HG02798 (cell line): ENCODE results near the gene RND1.
A peak's percentile ranks its signal among the peaks of the same experiment; 100 is the strongest.
"Not testable (repeated sequence)": the region's sequence is repeated elsewhere in the genome, so short reads cannot be mapped to it uniquely, and the experiment has no call there.

ENCODE experiments used
- ATAC-seq: cut with Tn5 transposase; IDR thresholded peaks from one replicate; pipeline ENCODE4 v1.9.1; 2021; ENCODE audit warnings: mild to moderate bottlenecking; ENCODE audit not compliant: unreplicated experiment, poor library complexity

RND1 gene

GRCh38 chr12:48865281-48866051 lies at the start of gene RND1:
TSS of gene RND1 (minus strand) at chr12:48865870. CDS start at chr12:48865767, 103 bp downstream.
- peak; percentile 94 for ATAC-seq

GRCh38 chr12:48910196-48910595 lies 44.5 kb upstream of the RND1 start:
- no peak for ATAC-seq

GRCh38 chr12:48909698-48910097 lies 44.0 kb upstream of the RND1 start:
- ATAC-seq: not testable (repeated sequence)

- no peak for ATAC-seq
Observed at GRCh38 chr12:48907245-48907644, 41.6 kb upstream of the RND1 start.

- peak; percentile 74 for ATAC-seq
Observed at GRCh38 chr12:48903982-48904411, 38.3 kb upstream of the RND1 start.

GRCh38 chr12:48903363-48903981 lies 37.8 kb upstream of the RND1 start:
- no peak for ATAC-seq

- ATAC-seq: peak; percentile 56
Observed at GRCh38 chr12:48901278-48901677, 35.6 kb upstream of the RND1 start.

- no peak for ATAC-seq
Observed at GRCh38 chr12:48899651-48900050, 34.0 kb upstream of the RND1 start.

GRCh38 chr12:48894271-48894670 lies 28.6 kb upstream of the RND1 start:
- no peak for ATAC-seq

GRCh38 chr12:48890657-48891418 lies 25.2 kb upstream of the RND1 start:
- peak; percentile 71 for ATAC-seq

- no peak for ATAC-seq
Observed at GRCh38 chr12:48889679-48890078, 24.0 kb upstream of the RND1 start.

GRCh38 chr12:48883305-48884161 lies 17.9 kb upstream of the RND1 start:
- no peak for ATAC-seq

- no peak for ATAC-seq
Observed at GRCh38 chr12:48882972-48883304, 17.3 kb upstream of the RND1 start.

GRCh38 chr12:48882315-48882687 lies 16.6 kb upstream of the RND1 start:
- ATAC-seq: no peak

GRCh38 chr12:48881686-48882314 lies 16.1 kb upstream of the RND1 start:
- no peak for ATAC-seq

GRCh38 chr12:48880647-48881046 lies 15.0 kb upstream of the RND1 start:
- no peak for ATAC-seq

GRCh38 chr12:48878548-48878947 lies 12.9 kb upstream of the RND1 start:
- ATAC-seq: no peak

GRCh38 chr12:48875944-48876515 lies 10.4 kb upstream of the RND1 start:
- no peak for ATAC-seq

- ATAC-seq: not testable (repeated sequence)
Observed at GRCh38 chr12:48873534-48873933, 7.9 kb upstream of the RND1 start.

GRCh38 chr12:48873096-48873495 lies 7.4 kb upstream of the RND1 start:
- no peak for ATAC-seq
